Mucosa of descending colon (tissue), 3 donors: ENCODE results near the gene ELP5. TPM values are rescaled to one million over a fixed set of nuclear protein-coding genes. Genes with fewer than 3 reads are reported as not detected.
A peak's percentile ranks its signal among the peaks of the same experiment; 100 is the strongest.

ENCODE experiments used
- ATAC-seq: fragments of 200-7000 bp; cut with Tn5 transposase; one replicate; pipeline ENCODE4 v1.9.1; 2020; ENCODE audit warnings: mild to moderate bottlenecking, moderate library complexity
- DNase-seq, 3 donors: peaks; one replicate each; pipeline ENCODE4 v3.0.0-alpha.2; 2020
- H3K36me3 ChIP-seq: fragments of 200-600 bp; one replicate; pipeline ENCODE4 v1.8.0; 2021; ENCODE audit warnings: low read depth, mild to moderate bottlenecking
- H3K4me1 ChIP-seq: fragments of 200-600 bp; one replicate; pipeline ENCODE4 v1.8.0; 2021; ENCODE audit warnings: low read depth, mild to moderate bottlenecking
- H3K4me3 ChIP-seq: fragments of 200-600 bp; one replicate; pipeline ENCODE4 v1.8.0; 2021; ENCODE audit warnings: mild to moderate bottlenecking
- H3K9me3 ChIP-seq: fragments of 200-600 bp; one replicate; pipeline ENCODE4 v1.8.0; 2021; ENCODE audit warnings: mild to moderate bottlenecking
- intact Hi-C, 2 donors: fragments of 100-400 bp; cut with DNase I in 1 of 2; cut with micrococcal nuclease in 1 of 2; formaldehyde crosslinking; loops; one replicate each; pipeline versions ENCODE4 v1.11.0 to v1.11.1; 2022; cut with DNase I, micrococcal nuclease
- total RNA-seq, 3 donors: library from RNA; stranded (reverse); fragmentation: NEBNext Ultra II Directional in 2 of 3; extraction: Animal tissue kit (Norgen Biotek cat#: 25700) in 2 of 3; gene quantifications; one replicate each; pipeline versions ENCODE4 v1.2.1 to v1.2.4, GENCODE V29; 2021 to 2023
- TF ChIP-seq, protein P1 (sequence below): fragments of 200-600 bp; IDR thresholded peaks from one replicate; pipeline ENCODE4 v1.8.0; 2022; ENCODE audit warnings: antibody characterized with exemption, mild to moderate bottlenecking
- donor health status: DM: no; HTN: no; CAD: no; lungs with moderate emphysema.
- donor health status: DM: no; HTN: no; CAD: no.
- donor health status: DM: no; HTN: yes; CAD: no.

ELP5 gene
- total RNA-seq, 3 donors from 2014 or later, result 34.9 to 45.6 (median 42.2) TPM

DNA sequence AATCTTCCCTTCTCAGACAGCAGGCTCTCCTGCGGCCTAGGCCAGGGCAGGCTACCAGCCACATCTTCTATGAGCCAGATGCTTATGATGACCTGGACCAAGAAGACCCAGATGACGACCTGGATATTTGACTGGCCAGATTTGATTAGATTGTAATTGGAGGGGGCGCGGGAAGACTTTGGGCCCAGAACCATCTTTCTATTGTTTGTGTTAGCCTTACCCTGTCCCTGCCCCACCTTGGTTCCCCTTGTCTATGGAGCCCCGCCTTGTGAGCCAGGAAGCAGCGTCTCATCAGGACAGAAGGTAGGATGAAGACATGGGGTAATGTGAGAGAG, 7.5 kb downstream of the ELP5 start:
- Histone ChIP-seq H3K4me1 (peaks cover 29% of the 10 kb centered on the region), H3K4me3 (no peak overlapping the region), H3K36me3 (no peaks in the 10 kb centered on the region), H3K9me3 (no peaks in the 10 kb centered on the region)
- intact Hi-C loops, result no loop called here
- TF ChIP-seq, protein P1, sequence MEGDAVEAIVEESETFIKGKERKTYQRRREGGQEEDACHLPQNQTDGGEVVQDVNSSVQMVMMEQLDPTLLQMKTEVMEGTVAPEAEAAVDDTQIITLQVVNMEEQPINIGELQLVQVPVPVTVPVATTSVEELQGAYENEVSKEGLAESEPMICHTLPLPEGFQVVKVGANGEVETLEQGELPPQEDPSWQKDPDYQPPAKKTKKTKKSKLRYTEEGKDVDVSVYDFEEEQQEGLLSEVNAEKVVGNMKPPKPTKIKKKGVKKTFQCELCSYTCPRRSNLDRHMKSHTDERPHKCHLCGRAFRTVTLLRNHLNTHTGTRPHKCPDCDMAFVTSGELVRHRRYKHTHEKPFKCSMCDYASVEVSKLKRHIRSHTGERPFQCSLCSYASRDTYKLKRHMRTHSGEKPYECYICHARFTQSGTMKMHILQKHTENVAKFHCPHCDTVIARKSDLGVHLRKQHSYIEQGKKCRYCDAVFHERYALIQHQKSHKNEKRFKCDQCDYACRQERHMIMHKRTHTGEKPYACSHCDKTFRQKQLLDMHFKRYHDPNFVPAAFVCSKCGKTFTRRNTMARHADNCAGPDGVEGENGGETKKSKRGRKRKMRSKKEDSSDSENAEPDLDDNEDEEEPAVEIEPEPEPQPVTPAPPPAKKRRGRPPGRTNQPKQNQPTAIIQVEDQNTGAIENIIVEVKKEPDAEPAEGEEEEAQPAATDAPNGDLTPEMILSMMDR, result no peak
- ATAC-seq (no peak), DNase-seq (peak in 2 of 3 donors; percentile 40 to 51)

DNA sequence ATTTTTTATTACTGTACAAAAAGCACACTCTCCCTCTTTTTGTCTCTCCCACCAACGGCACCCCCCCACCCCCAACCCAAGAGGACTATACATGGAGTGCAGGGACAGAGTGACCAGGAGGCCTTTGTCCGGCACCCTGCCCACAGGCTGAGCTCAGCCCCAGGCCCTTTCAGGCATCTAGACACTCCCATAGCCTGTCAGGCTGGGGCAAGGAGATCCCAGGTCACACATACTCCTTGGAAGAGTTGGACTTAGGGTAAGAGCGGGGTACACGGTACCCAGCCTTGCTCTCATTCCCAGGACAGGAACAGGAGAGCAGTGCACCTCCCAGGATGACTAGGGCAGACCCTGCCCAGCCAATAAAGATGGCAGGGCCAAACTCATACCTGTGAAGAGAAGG, 8.1 kb downstream of the ELP5 start:
- no peaks in the 10 kb centered on the region for H3K9me3 ChIP-seq
- H3K36me3 ChIP-seq, result no peaks in the 10 kb centered on the region
- H3K4me3 ChIP-seq, result peak overlapping the region; percentile 67
- ATAC-seq, result no peak
- peak in 1 of 3 donors; percentile 51 for DNase-seq
- peaks cover 29% of the 10 kb centered on the region for H3K4me1 ChIP-seq
- TF ChIP-seq, protein P1, result no peak
- intact Hi-C loops, result no loop called here

DNA sequence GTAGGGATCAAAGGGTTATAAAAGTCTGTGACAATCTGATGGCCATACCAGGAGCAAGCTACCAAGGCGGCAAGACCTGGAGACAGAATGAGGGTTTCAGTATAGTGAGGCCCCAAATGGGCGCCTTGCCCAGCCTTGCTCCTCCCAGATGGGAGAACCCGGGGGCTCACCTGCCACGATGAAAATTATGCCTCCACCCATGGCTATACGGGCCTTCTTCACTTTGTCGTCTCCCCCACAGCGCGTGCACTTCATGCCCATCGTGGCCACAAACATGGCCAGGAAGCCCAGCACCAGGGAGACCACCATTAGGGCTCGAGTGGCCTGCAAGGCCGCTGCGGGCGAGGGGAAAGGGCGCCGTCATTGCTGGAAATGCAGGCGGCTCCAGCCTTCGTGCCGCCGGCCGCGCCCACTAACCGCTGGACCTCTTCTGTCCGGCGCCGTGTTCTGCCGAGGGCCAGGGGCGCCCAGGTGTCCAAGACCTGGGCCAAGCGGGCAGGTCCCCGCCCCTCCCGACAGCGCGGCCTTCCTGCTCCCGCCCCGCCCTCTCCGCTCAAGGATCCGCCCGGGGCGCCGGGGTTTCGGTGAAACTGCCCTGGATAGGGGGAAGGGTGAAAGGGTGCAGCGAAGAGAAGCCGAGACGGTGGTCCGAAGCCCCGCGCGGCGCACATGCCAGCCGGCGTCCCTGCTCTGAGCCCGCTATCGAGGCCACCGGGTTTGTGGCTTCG, 8.8 kb downstream of the ELP5 start:
- H3K4me3 ChIP-seq, result peak overlapping the region; percentile 67
- H3K9me3 ChIP-seq, result no peaks in the 10 kb centered on the region
- H3K36me3 ChIP-seq, result no peaks in the 10 kb centered on the region
- H3K4me1 ChIP-seq, result peaks cover 30% of the 10 kb centered on the region
- TF ChIP-seq, protein P1, result no peak
- DNase-seq, result peak; percentile 84 to 88 (median 88)
- ATAC-seq, result peak; percentile 32
- intact Hi-C loops, result no loop called here

DNA sequence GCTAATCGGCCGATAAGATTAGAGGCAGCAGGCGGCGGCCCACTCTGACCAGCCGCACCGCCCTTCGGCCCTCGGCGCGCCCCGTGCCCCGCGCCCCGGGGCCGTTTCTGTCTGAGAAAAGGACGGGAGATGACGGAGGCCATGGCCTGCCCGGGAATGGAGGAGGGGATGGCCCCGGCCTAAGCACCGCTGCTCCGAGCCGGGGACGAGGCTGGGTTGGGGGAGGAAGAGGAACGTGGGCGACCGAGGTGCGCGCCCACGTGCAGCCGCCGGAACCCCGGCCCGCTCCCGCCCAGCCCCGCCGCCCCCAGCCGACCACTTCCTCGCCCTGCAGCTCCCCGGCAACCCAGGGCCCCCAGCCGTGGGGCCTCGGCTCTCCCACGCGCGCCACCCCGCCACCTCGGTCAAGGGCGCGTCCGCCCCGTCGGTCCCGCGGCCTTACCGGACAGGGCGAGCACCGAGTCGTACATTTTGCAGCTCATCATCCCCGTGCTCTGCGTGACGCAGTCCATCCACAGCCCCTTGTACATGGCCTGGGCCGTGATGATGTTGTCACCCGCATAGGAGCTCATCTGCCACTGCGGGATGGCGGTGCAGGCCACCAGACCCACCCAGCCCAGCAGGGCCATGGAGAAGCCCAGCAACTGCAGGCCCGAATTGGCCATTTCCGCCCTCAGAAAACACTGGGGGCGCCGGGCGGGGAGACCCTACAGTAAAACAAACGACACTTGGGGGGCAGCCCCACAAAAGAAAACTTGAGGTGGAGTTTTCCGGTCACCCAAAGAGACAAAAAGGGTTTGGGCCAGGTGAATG, 9.6 kb downstream of the ELP5 start:
- peaks cover 33% of the 10 kb centered on the region for H3K4me1 ChIP-seq
- DNase-seq (peak; percentile 30 to 65 (median 62)), ATAC-seq (no peak)
- H3K4me3 ChIP-seq, result peak overlapping the region; percentile 67
- H3K9me3 ChIP-seq, result no peaks in the 10 kb centered on the region
- no peaks in the 10 kb centered on the region for H3K36me3 ChIP-seq
- intact Hi-C loops, result no loop called here
- TF ChIP-seq, protein P1, result no peak

DNA sequence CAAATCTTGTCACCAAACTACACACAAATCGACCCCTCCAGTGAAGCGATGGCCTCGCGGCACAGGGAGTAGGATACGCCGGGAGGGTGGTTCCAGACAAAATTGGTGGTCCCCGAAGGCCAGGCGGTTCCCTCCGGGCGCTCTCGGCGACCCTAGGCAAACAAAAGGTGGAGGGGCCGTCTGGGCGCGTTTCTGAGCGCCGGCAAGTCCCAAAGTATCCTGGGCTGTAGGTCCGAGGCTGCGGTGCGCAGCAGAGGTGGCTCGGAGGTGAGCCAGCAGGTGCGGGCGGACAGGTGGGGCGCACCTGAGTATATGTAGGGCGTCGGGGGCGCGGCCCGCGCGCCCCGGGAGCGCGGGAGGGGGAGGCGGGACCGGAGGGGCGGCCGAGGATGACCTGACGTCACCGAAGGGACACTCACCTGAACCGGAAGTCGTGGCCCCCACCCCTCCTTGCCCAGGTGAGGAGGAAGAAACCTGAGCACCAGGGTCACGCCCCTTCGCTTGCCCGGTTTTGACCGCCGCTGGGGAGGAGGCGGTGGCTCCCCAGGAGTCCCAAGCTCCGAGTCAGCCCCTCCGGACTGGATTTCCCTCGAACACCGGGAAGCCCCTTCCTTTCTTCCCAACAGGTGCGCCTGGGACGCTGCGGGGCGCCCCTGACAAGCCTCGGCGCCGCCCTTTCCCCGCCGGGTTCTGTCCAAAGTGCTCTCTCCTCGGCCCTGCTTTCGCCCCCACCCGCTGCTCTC, 10.3 kb downstream of the ELP5 start, which contains the start of gene CLDN7:
Gene CLDN7 (minus strand): TSS at position 287 of the 743 bp plus-strand sequence. CDS start 435 bp downstream, outside the sequence.
- Histone ChIP-seq H3K4me1 (peaks cover 32% of the 10 kb centered on the region), H3K36me3 (no peaks in the 10 kb centered on the region), H3K9me3 (no peaks in the 10 kb centered on the region), H3K4me3 (peak within 1 kb of the TSS; percentile 67)
- ATAC-seq (peak; percentile 69), DNase-seq (peak; percentile 94 to 96 (median 96))
- intact Hi-C loops, result no loop called here
- TF ChIP-seq, protein P1, result peak; percentile 23
